MM.1S (cell line): Measurements from ENCODE around the gene AGBL4.

Experiments
- DNase-seq: peaks from one replicate; pipeline ENCODE4 v3.0.0-alpha.2; 2015
- H2AFZ ChIP-seq: fragments of 300-600 bp; sonication (generic); 2 replicates; pipeline ENCODE4 v1.6.0; 2016; ENCODE audit warnings: antibody characterized with exemption, low read length
- H3F3A ChIP-seq: fragments of 300-600 bp; sonication (generic); 2 replicates; pipeline ENCODE4 v1.6.1; 2016; ENCODE audit warnings: mild to moderate bottlenecking, antibody characterized with exemption, low read length, moderate library complexity, mixed read lengths; ENCODE audit not compliant: insufficient read depth
- H3K27ac ChIP-seq: fragments of 300-600 bp; sonication (generic); 2 replicates; pipeline ENCODE4 v1.5.1; 2016; ENCODE audit warnings: mild to moderate bottlenecking, low read length
- H3K27me3 ChIP-seq: fragments of 300-600 bp; sonication (generic); replicated peaks from 2 replicates; pipeline ENCODE4 v1.6.0; 2016; ENCODE audit warnings: low read length; ENCODE audit not compliant: insufficient read depth
- H3K36me3 ChIP-seq: fragments of 300-600 bp; sonication (generic); replicated peaks from 2 replicates; pipeline ENCODE4 v1.6.1; 2016; ENCODE audit warnings: mild to moderate bottlenecking, low read length, mixed read lengths; ENCODE audit not compliant: insufficient read depth
- H3K4me1 ChIP-seq: fragments of 300-600 bp; sonication (generic); 2 replicates; pipeline ENCODE4 v1.6.1; 2016; ENCODE audit warnings: low read length, mixed read lengths
- H3K4me2 ChIP-seq: fragments of 300-600 bp; sonication (generic); 2 replicates; pipeline ENCODE4 v1.6.0; 2016; ENCODE audit warnings: low read depth, low read length
- H3K4me3 ChIP-seq: fragments of 300-600 bp; sonication (generic); 2 replicates; pipeline ENCODE4 v1.5.1; 2016; ENCODE audit warnings: low read length, mixed read lengths
- H3K79me2 ChIP-seq: fragments of 300-600 bp; sonication (generic); 2 replicates; pipeline ENCODE4 v1.6.1; 2016; ENCODE audit warnings: mixed run types, low read length, mixed read lengths
- H3K9ac ChIP-seq: fragments of 300-600 bp; sonication (generic); 2 replicates; pipeline ENCODE4 v1.6.1; 2016; ENCODE audit warnings: low read length, mixed read lengths
- H3K9me2 ChIP-seq: fragments of 300-600 bp; sonication (generic); replicated peaks from 2 replicates; pipeline ENCODE4 v1.6.1; 2016; ENCODE audit warnings: mild to moderate bottlenecking, low read length, mixed read lengths; ENCODE audit not compliant: insufficient read depth
- H3K9me3 ChIP-seq: fragments of 300-600 bp; sonication (generic); replicated peaks from 2 replicates; pipeline ENCODE4 v1.6.1; 2016; ENCODE audit warnings: mild to moderate bottlenecking, low read length, mixed read lengths; ENCODE audit not compliant: insufficient read depth
- H4K20me1 ChIP-seq: fragments of 300-600 bp; sonication (generic); 2 replicates; pipeline ENCODE4 v1.6.1; 2016; ENCODE audit warnings: mild to moderate bottlenecking, low read length, moderate library complexity, mixed read lengths; ENCODE audit not compliant: insufficient read depth
- CTCF ChIP-seq: fragments of 300-600 bp; sonication (generic); IDR thresholded peaks from 2 replicates; pipeline ENCODE4 v1.5.1; 2016; ENCODE audit warnings: antibody characterized with exemption, low read length, mixed read lengths
- EZH2 ChIP-seq: fragments of 300-600 bp; sonication (generic); optimal IDR thresholded peaks from 2 replicates; pipeline ENCODE3; 2017; ENCODE audit warnings: low read depth, mild to moderate bottlenecking, antibody characterized with exemption, low read length, mixed read lengths
- EZH2phosphoT487 ChIP-seq: fragments of 300-600 bp; sonication (generic); IDR thresholded peaks from 2 replicates; pipeline ENCODE4 v1.6.1; 2018; ENCODE audit warnings: antibody characterized with exemption, low read length

AGBL4 gene

GRCh38 chr1:49466961-49467360 is 556.8 kb downstream of the AGBL4 start:
- H3K9me3 ChIP-seq = no peaks in the 10 kb centered on the region

GRCh38 chr1:49465486-49466185 is 558.1 kb downstream of the AGBL4 start:
- no peaks in the 10 kb centered on the region for H3K79me2 ChIP-seq
- H3K9me3 ChIP-seq = no peaks in the 10 kb centered on the region
- no peak overlapping the region for H3K4me3 ChIP-seq
- no peaks in the 10 kb centered on the region for H3K9me2 ChIP-seq
- no peaks in the 10 kb centered on the region for H3K4me1 ChIP-seq
- H3F3A ChIP-seq = no peaks in the 10 kb centered on the region
- no peak overlapping the region for H3K9ac ChIP-seq
- H3K27me3 ChIP-seq = no peaks in the 10 kb centered on the region
- no peak for DNase-seq
- no peak overlapping the region for H3K27ac ChIP-seq
- H2AFZ ChIP-seq = no peak overlapping the region
- no peak for TF ChIP-seq EZH2
- no peak for TF ChIP-seq EZH2phosphoT487
- TF ChIP-seq CTCF = no peak
- H3K4me2 ChIP-seq = no peak overlapping the region
- no peaks in the 10 kb centered on the region for H4K20me1 ChIP-seq
- no peaks in the 10 kb centered on the region for H3K36me3 ChIP-seq

More at GRCh38 chr1:49466961-49467360, 556.8 kb downstream of the AGBL4 start:
- no peak overlapping the region for H3K4me3 ChIP-seq
- H3K27me3 ChIP-seq = no peaks in the 10 kb centered on the region
- no peaks in the 10 kb centered on the region for H4K20me1 ChIP-seq
- TF ChIP-seq EZH2 (no peak), CTCF (no peak), EZH2phosphoT487 (no peak)
- H3K79me2 ChIP-seq = no peaks in the 10 kb centered on the region
- DNase-seq = no peak
- no peak overlapping the region for H2AFZ ChIP-seq
- H3K36me3 ChIP-seq = no peaks in the 10 kb centered on the region
- H3F3A ChIP-seq = no peaks in the 10 kb centered on the region
- H3K4me2 ChIP-seq = no peak overlapping the region
- H3K9me2 ChIP-seq = no peaks in the 10 kb centered on the region
- no peak overlapping the region for H3K9ac ChIP-seq
- H3K27ac ChIP-seq = no peak overlapping the region
- H3K4me1 ChIP-seq = no peaks in the 10 kb centered on the region

- Histone ChIP-seq H3F3A (no peaks in the 10 kb centered on the region), H3K9me2 (no peaks in the 10 kb centered on the region), H3K79me2 (no peaks in the 10 kb centered on the region), H2AFZ (peak overlapping the region; percentile 93), H3K27me3 (no peaks in the 10 kb centered on the region), H3K9me3 (no peaks in the 10 kb centered on the region), H3K4me3 (peak overlapping the region; percentile 64), H3K9ac (peak overlapping the region; percentile 41; the same call in 1 of the 2 replicates), H3K4me2 (peak overlapping the region; percentile 80), H3K4me1 (no peaks in the 10 kb centered on the region; the same call in 1 of the 2 replicates), H3K27ac (peak overlapping the region; percentile 23; the same call in 1 of the 2 replicates), H3K36me3 (no peaks in the 10 kb centered on the region), H4K20me1 (no peaks in the 10 kb centered on the region)
- peak; percentile 65 for DNase-seq
- no peak for TF ChIP-seq EZH2
- TF ChIP-seq EZH2phosphoT487 = no peak
- TF ChIP-seq CTCF = no peak
Observed at GRCh38 chr1:49448200-49448599, 575.6 kb downstream of the AGBL4 start.
